GM12872 (cell line): Measurements from ENCODE around the gene STH.

Experiments
- TF ChIP-seq, protein P1 (sequence below): IDR thresholded peaks from 3 replicates; pipeline ENCODE4 v1.5.1; 2011; ENCODE audit warnings: low read depth, mild to moderate bottlenecking, low read length, moderate library complexity; ENCODE audit not compliant: insufficient read depth

Gene STH

DNA sequence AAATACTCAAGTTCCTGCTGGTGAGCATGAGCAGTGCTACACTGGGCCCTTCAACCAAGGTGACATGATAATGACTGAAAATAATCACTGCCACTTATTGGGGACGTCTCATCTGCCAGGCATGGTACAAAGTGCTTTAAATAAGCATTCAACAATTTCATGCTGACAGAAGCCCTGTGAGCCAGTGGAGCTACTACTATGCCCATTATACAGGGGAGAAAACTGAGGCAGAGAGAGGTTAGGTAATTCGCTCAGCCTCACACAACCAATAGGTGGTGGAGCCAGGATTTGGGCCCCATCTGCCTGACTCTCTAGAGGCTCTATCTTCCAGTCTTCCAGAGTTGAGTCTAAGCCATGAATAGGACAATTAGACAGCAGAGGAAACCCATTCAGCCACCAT lies 30.3 kb upstream of the STH start:
- TF ChIP-seq, protein P1, sequence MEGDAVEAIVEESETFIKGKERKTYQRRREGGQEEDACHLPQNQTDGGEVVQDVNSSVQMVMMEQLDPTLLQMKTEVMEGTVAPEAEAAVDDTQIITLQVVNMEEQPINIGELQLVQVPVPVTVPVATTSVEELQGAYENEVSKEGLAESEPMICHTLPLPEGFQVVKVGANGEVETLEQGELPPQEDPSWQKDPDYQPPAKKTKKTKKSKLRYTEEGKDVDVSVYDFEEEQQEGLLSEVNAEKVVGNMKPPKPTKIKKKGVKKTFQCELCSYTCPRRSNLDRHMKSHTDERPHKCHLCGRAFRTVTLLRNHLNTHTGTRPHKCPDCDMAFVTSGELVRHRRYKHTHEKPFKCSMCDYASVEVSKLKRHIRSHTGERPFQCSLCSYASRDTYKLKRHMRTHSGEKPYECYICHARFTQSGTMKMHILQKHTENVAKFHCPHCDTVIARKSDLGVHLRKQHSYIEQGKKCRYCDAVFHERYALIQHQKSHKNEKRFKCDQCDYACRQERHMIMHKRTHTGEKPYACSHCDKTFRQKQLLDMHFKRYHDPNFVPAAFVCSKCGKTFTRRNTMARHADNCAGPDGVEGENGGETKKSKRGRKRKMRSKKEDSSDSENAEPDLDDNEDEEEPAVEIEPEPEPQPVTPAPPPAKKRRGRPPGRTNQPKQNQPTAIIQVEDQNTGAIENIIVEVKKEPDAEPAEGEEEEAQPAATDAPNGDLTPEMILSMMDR = no peak

DNA sequence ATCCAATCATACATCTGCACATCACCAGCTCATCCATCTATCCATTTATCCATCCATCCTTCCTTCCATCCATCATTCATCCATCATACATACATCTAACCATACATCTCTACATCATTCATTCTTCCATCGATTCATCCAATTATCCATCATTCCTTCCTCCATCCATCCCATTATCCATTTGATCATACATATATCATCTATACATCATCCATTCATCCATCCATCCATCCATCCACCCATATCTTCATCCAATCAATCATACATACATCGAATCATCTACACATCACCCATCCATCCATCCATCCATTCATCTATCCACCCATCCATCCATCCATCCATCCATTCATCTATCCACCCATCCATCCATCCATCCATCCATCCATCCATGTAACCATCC lies 29.3 kb upstream of the STH start:
- TF ChIP-seq, protein P1 = no peak

DNA sequence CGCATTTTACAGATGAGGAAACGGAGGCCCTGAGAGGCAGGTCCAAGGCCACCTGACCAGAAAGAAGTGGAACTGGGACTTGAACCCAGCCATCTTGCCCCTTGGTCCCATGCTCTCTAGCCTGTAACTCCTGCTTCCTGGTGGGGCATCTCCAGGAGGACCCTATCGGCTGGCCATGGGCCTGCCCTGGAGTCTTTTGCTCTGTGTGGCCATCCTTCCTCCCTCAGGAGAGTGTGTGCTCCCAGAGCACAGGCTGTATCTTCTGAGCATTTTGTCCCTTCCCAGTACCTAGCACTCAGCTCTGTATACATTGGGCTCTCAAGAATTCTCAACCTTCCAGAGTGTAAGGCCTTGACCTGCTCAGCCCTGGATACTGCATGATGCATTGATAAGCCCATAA lies 28.4 kb upstream of the STH start:
- TF ChIP-seq, protein P1 = no peak

DNA sequence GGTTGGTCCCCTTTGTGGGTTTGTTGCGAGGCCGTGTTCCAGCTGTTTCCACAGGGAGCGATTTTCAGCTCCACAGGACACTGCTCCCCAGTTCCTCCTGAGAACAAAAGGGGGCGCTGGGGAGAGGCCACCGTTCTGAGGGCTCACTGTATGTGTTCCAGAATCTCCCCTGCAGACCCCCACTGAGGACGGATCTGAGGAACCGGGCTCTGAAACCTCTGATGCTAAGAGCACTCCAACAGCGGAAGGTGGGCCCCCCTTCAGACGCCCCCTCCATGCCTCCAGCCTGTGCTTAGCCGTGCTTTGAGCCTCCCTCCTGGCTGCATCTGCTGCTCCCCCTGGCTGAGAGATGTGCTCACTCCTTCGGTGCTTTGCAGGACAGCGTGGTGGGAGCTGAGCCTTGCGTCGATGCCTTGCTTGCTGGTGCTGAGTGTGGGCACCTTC lies 27.3 kb upstream of the STH start:
- TF ChIP-seq, protein P1 = peak; percentile 30; the same call in 1 of the 3 replicates

DNA sequence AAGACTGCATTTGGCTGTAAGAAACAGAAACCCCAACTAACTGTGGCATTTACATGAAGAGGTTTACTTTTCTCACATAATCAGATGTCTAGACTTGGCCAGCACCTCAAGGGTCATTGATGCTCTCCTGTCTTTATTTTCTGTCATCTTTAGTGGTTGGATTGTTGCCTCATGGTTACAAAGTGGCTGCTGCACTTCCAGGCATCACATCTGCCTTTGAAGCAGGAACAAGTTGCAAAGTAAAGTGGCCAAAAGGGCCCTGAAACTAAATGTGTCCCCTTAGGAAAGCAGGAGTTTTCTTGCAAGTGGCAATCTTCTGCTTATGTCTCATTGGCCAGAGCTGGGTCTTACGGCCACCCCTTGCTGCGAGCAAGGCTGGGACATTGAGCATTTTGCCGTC lies 26.5 kb upstream of the STH start:
- TF ChIP-seq, protein P1 = no peak

DNA sequence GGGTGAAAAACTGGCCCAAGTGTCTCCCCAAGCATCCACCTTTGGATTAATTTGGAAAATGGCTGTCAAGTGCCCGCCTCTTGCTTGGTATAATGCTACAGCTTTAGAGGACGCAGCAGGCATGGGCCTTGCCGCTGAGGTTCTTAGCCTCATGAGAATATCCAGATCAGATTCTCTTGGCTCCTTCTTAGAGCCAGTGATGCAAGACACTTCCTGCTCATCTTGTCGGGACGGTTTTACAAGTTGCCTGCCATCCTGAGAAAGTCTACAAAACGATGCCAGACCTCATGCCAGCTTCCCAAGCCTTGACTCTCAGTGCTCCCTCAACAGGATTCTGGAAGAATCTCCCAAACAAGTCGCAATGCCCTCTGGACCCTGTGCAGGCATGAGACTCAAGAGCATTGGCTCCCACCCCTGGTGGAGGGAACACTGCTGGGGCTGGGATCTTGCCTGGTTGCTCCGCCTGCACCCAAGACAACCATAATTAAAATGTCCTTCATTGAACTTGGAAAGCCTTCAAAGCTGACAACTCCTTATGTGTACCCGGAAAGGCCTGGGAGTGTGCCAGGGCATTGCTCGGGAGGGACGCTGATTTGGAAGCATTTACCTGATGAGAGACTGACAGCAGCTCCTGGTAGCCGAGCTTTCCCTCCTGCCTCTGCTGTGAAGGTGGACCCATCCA lies 25.8 kb upstream of the STH start:
- TF ChIP-seq, protein P1 = no peak

DNA sequence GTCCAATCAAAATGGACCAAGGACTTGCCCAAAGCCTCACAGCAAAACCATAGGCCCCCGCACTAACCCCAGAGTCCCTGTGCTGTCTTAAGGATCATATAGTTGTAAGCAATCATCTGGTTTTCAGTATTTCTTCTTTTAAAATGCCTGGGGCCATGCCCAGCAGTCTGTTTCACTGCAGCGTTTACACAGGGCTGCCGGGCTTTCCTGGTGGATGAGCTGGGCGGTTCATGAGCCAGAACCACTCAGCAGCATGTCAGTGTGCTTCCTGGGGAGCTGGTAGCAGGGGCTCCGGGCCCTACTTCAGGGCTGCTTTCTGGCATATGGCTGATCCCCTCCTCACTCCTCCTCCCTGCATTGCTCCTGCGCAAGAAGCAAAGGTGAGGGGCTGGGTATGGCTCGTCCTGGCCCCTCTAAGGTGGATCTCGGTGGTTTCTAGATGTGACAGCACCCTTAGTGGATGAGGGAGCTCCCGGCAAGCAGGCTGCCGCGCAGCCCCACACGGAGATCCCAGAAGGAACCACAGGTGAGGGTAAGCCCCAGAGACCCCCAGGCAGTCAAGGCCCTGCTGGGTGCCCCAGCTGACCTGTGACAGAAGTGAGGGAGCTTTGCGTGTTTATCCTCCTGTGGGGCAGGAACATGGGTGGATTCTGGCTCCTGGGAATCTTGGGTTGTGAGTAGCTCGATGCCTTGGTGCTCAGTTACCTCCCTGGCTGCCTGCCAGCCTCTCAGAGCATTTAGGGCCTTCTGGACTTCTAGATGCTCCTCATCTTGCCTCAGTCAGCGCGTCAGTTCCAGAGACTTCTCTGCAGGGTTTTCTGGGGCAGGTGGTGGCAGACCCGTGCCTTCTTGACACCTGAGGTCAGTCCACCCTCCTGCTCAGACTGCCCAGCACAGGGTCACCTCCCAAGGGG lies 24.8 kb upstream of the STH start:
- TF ChIP-seq, protein P1 = no peak
